HG03060 (cell line): Measurements from ENCODE around the gene KRTAP27-1.

Experiments used
- ATAC-seq: cut with Tn5 transposase; IDR thresholded peaks from one replicate; pipeline ENCODE4 v1.9.1; 2021; ENCODE audit warnings: low read depth, moderate number of reproducible peaks; ENCODE audit not compliant: unreplicated experiment

KRTAP27-1 gene

GRCh38 chr21:30305136-30305535 lies 32.4 kb downstream of the KRTAP27-1 start:
- ATAC-seq, result no peak

GRCh38 chr21:30289215-30289614 lies 48.3 kb downstream of the KRTAP27-1 start, which contains the start of gene KRTAP25-1:
TSS of gene KRTAP25-1 (minus strand) at chr21:30289514. CDS start at chr21:30289490, 24 bp downstream.
- no peak for ATAC-seq
